Measurements from ENCODE around the gene SLC10A3. TPM values are rescaled to one million over a fixed set of nuclear protein-coding genes. Genes with fewer than 3 reads are reported as not detected.
A peak's percentile ranks its signal among the peaks of the same experiment; 100 is the strongest.

Gene SLC10A3
- total RNA-seq, 4 donors from 2014 or later, result 11.6 to 19.8 (median 16.5) TPM

DNA sequence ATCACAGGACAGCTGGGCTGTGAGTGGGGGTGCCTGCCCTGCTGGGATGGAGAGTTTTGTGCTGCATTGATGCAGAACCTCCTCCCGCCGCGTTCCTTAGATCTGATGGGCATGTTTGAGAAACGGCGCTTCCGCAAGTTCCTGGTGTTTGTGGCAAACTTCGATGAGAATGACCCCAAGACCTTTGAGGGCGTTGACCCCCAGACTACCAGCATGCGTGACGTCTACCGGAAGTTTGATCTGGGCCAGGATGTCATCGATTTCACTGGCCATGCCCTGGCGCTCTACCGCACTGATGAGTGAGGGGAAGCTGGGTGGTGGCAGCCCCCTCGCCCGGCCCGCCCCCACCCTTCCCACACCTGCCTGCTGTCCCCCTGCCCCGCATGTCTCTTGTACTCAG, 50.6 kb downstream of the SLC10A3 start:
- Histone ChIP-seq H3K36me3 (peaks cover 0 to 20% (median 0%) of the 10 kb centered on the region in 3 donors), H3K4me3 (no peak overlapping the region), H3K4me1 (peaks cover 0 to 18% (median 3%) of the 10 kb centered on the region in 4 donors), H3K9me3 (no peaks in the 10 kb centered on the region), H3K27me3 (no peaks in the 10 kb centered on the region), H3K27ac (no peak overlapping the region)
- TF ChIP-seq, protein P1, sequence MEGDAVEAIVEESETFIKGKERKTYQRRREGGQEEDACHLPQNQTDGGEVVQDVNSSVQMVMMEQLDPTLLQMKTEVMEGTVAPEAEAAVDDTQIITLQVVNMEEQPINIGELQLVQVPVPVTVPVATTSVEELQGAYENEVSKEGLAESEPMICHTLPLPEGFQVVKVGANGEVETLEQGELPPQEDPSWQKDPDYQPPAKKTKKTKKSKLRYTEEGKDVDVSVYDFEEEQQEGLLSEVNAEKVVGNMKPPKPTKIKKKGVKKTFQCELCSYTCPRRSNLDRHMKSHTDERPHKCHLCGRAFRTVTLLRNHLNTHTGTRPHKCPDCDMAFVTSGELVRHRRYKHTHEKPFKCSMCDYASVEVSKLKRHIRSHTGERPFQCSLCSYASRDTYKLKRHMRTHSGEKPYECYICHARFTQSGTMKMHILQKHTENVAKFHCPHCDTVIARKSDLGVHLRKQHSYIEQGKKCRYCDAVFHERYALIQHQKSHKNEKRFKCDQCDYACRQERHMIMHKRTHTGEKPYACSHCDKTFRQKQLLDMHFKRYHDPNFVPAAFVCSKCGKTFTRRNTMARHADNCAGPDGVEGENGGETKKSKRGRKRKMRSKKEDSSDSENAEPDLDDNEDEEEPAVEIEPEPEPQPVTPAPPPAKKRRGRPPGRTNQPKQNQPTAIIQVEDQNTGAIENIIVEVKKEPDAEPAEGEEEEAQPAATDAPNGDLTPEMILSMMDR (IDR thresholded peaks at IDR 0.05), result no peak
- no peak for TF ChIP-seq POLR2A (IDR thresholded peaks at IDR 0.05)
- DNase-seq, result no peak

DNA sequence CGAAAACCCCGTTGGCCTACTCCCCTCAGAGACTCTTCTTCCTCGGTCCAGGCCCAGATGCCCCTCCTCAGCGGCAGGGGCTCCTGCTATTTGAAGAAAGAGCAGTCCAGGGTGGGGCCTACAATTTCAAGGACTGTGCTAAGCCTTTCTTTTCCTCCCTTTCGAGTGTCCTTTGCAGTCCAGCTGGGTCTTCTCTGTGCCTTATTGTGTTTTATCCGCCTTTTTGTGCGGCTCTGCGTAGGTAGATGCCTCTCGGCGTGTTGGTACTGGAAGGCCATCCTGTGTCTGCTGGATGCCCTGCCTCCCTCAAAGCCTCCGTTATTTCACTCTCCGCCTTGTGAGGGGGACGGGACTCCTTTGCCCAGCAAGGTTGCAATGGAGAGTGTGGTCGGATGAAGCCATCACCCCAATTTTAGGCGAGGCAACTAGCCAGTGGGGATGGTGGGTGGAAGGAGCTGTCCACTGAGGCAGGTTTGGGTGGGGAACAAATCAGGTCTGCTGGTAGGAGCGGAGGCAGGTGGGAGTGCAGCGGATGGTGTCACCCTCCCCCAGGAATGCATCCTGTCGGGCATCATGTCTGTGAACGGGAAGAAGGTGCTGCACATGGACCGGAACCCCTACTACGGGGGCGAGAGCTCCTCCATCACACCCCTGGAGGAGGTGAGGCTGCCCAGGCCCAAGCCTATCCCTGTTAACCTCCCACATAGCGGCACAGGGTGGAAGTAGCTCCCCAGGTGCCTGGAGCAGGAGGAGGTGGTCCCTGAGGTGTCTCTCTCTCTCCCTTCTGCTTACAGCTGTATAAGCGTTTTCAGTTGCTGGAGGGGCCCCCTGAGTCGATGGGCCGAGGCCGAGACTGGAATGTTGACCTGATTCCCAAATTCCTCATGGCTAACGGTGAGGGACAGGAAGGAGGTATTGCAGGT, 52.2 kb downstream of the SLC10A3 start:
- peak overlapping the region in 1 of 4 donors; percentile 92 for H3K27ac ChIP-seq
- H3K36me3 ChIP-seq, result peaks cover 0 to 25% (median 0%) of the 10 kb centered on the region in 3 donors
- H3K4me1 ChIP-seq, result peaks cover 0 to 14% (median under 1%) of the 10 kb centered on the region in 4 donors
- no peaks in the 10 kb centered on the region for H3K27me3 ChIP-seq
- no peak for DNase-seq
- TF ChIP-seq POLR2A (IDR thresholded peaks at IDR 0.05), result no peak
- TF ChIP-seq, protein P1 (IDR thresholded peaks at IDR 0.05), result no peak
- H3K9me3 ChIP-seq, result no peaks in the 10 kb centered on the region
- H3K4me3 ChIP-seq, result peak overlapping the region; percentile 68 to 81 (median 75)

Small RNA genes within 50 kb of the gene (small RNA-seq; reads per million reads assigned to genes)
- gene MIR6858 (0 reads per million in 2 donors), gene RN7SL697P (0 reads per million in 2 donors)

Other genes with a start within 250 kb of the SLC10A3 start
- gene OPN1MW3, start 233.0 kb downstream of the SLC10A3 start, total RNA-seq, result not detected
- not detected for gene TEX28, start 195.5 kb downstream of the SLC10A3 start, total RNA-seq
- not detected for gene TKTL1, start 194.8 kb downstream of the SLC10A3 start, total RNA-seq
- gene FLNA, start 116.0 kb downstream of the SLC10A3 start, total RNA-seq, result 100 to 1,000 TPM; 143 to 663 (median 328) TPM
- gene EMD, start 111.3 kb downstream of the SLC10A3 start, total RNA-seq, result 10 to 100 TPM; 21.7 to 31.4 (median 26.6) TPM
- gene RPL10, start 92.3 kb downstream of the SLC10A3 start, total RNA-seq, result 1,000 to 10,000 TPM; 1,992 to 4,644 (median 2,626) TPM
- 10 to 100 TPM; 23.9 to 41.2 (median 32.2) TPM for gene DNASE1L1, start 81.4 kb downstream of the SLC10A3 start, total RNA-seq
- gene TAFAZZIN, start 79.1 kb downstream of the SLC10A3 start, total RNA-seq, result 100 to 1,000 TPM; 105 to 147 (median 112) TPM
- gene ATP6AP1, start 62.0 kb downstream of the SLC10A3 start, total RNA-seq, result 10 to 100 TPM; 11.6 to 80.0 (median 54.9) TPM
- 100 to 1,000 TPM in 2 of 4 donors, 10 to 100 TPM in 2; 65.2 to 278 (median 117) TPM for gene GDI1, start 53.5 kb downstream of the SLC10A3 start, total RNA-seq
- gene FAM50A, start 46.5 kb downstream of the SLC10A3 start, total RNA-seq, result 100 to 1,000 TPM in 1 of 4 donors, 10 to 100 TPM in 3; 35.6 to 212 (median 54.6) TPM
- gene PLXNA3, start 32.3 kb downstream of the SLC10A3 start, total RNA-seq, result 10 to 100 TPM; 38.0 to 54.6 (median 48.4) TPM
- 10 to 100 TPM in 3 of 4 donors, 1 to 10 TPM in 1; 8.5 to 15.7 (median 10.8) TPM for gene LAGE3, start 11.3 kb downstream of the SLC10A3 start, total RNA-seq
- 10 to 100 TPM; 20.6 to 45.9 (median 34.6) TPM for gene UBL4A, start 4.0 kb downstream of the SLC10A3 start, total RNA-seq
- 100 to 1,000 TPM in 2 of 4 donors, 10 to 100 TPM in 2; 18.2 to 117 (median 101) TPM for gene FAM3A, start 25.6 kb upstream of the SLC10A3 start, total RNA-seq
- gene G6PD, start 56.2 kb upstream of the SLC10A3 start, total RNA-seq, result 10 to 100 TPM; 14.0 to 65.2 (median 43.1) TPM
- 10 to 100 TPM; 11.9 to 74.3 (median 23.3) TPM for gene IKBKG, start 57.0 kb upstream of the SLC10A3 start, total RNA-seq
- not detected for gene CTAG1A, start 94.5 kb upstream of the SLC10A3 start, total RNA-seq
- not detected for gene CTAG1B, start 128.7 kb upstream of the SLC10A3 start, total RNA-seq
- gene CTAG2, start 162.9 kb upstream of the SLC10A3 start, total RNA-seq, result not detected